ENCODE results near the gene CREB5. TPM values are rescaled to one million over a fixed set of nuclear protein-coding genes. Genes with fewer than 3 reads are reported as not detected.

Gene CREB5
- total RNA-seq, 1 experiment from 2014 or later: 1.3 TPM

DNA sequence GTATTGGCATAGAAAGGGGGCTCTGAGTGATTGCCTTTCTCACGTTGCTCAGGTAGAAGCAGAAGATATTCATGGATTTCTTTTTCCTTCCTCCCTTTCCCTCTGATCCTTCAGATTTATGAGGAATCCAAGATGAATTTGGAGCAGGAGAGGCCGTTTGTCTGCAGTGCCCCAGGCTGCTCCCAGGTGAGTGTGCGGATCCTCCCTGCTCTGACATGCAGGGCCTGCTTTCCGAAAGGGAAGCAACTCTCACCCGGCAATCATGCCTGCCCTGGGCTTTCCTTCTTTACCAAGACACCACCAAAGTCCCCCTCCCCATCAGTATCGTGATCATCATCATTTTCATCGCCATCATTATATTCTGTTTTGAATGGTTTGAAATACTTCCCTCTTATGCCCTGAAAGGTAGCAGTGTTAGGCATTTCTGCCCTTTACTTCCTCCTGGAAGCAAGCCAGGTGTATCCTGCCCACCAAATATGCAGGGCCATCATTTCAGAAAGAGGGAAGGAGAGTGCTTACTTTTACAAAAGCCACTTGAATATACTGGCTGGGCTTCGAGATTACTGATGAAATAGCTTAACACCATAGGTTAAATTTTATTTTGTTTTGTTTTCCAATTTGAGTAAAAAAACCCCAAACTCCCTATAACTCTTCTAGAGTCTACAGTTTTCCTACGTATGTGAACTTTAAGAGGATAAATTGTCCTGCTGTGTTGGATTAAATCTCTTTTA lies 75.9 kb downstream of the CREB5 start (continued):
- TF ChIP-seq, protein P1, sequence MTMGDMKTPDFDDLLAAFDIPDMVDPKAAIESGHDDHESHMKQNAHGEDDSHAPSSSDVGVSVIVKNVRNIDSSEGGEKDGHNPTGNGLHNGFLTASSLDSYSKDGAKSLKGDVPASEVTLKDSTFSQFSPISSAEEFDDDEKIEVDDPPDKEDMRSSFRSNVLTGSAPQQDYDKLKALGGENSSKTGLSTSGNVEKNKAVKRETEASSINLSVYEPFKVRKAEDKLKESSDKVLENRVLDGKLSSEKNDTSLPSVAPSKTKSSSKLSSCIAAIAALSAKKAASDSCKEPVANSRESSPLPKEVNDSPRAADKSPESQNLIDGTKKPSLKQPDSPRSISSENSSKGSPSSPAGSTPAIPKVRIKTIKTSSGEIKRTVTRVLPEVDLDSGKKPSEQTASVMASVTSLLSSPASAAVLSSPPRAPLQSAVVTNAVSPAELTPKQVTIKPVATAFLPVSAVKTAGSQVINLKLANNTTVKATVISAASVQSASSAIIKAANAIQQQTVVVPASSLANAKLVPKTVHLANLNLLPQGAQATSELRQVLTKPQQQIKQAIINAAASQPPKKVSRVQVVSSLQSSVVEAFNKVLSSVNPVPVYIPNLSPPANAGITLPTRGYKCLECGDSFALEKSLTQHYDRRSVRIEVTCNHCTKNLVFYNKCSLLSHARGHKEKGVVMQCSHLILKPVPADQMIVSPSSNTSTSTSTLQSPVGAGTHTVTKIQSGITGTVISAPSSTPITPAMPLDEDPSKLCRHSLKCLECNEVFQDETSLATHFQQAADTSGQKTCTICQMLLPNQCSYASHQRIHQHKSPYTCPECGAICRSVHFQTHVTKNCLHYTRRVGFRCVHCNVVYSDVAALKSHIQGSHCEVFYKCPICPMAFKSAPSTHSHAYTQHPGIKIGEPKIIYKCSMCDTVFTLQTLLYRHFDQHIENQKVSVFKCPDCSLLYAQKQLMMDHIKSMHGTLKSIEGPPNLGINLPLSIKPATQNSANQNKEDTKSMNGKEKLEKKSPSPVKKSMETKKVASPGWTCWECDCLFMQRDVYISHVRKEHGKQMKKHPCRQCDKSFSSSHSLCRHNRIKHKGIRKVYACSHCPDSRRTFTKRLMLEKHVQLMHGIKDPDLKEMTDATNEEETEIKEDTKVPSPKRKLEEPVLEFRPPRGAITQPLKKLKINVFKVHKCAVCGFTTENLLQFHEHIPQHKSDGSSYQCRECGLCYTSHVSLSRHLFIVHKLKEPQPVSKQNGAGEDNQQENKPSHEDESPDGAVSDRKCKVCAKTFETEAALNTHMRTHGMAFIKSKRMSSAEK (CRISPR knock-in tag; IDR thresholded peaks at IDR 0.05; ENCODE audit: borderline replicate concordance): no peak
- TF ChIP-seq, protein P2, sequence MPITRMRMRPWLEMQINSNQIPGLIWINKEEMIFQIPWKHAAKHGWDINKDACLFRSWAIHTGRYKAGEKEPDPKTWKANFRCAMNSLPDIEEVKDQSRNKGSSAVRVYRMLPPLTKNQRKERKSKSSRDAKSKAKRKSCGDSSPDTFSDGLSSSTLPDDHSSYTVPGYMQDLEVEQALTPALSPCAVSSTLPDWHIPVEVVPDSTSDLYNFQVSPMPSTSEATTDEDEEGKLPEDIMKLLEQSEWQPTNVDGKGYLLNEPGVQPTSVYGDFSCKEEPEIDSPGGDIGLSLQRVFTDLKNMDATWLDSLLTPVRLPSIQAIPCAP (CRISPR knock-in tag; IDR thresholded peaks at IDR 0.05): no peak
- no peak for TF ChIP-seq TCF7 (CRISPR knock-in tag; IDR thresholded peaks at IDR 0.05; ENCODE audit: low read depth)
- TF ChIP-seq KAT7 (CRISPR knock-in tag; IDR thresholded peaks at IDR 0.05; ENCODE audit: borderline replicate concordance): no peak
- TF ChIP-seq, protein P3, sequence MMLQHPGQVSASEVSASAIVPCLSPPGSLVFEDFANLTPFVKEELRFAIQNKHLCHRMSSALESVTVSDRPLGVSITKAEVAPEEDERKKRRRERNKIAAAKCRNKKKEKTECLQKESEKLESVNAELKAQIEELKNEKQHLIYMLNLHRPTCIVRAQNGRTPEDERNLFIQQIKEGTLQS (CRISPR knock-in tag; conservative IDR thresholded peaks at IDR 0.05): no peak
- TF ChIP-seq, protein P4, sequence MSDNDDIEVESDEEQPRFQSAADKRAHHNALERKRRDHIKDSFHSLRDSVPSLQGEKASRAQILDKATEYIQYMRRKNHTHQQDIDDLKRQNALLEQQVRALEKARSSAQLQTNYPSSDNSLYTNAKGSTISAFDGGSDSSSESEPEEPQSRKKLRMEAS (CRISPR knock-in tag; IDR thresholded peaks at IDR 0.05): no peak
- TF ChIP-seq, protein P5, sequence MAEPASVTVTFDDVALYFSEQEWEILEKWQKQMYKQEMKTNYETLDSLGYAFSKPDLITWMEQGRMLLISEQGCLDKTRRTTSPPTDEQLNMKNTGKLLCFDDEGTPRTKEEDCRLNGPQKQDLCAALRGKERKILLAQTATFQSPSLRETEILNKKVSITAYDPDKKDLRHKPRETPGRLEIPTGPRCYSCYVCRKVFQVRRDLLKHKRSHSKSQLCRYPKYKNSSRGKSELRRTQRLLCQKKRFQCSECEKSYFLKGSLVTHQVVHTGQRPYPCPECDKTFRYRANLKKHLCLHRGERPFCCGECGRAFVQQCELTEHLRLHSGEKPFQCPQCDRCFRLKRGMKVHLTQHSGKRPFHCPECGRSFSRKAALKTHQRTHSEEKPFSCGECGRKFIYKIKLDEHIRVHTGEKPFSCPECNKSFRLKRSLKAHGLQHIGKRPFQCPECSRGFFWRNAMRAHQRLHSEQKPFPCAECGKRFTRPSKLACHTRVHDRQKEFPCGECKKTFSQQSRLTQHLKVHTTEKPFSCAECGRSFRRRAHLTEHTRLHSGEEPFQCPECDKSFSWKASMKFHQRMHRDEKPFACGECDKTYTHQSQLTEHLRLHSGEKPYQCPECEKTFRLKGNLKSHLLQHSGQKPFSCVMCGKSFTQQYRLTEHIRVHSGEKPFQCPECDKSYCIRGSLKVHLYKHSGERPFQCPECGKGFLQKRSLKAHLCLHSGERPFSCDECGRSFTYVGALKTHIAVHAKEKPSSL (CRISPR knock-in tag; conservative IDR thresholded peaks at IDR 0.05): no peak
- TF ChIP-seq, protein P6, sequence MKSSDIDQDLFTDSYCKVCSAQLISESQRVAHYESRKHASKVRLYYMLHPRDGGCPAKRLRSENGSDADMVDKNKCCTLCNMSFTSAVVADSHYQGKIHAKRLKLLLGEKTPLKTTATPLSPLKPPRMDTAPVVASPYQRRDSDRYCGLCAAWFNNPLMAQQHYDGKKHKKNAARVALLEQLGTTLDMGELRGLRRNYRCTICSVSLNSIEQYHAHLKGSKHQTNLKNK (CRISPR knock-in tag; IDR thresholded peaks at IDR 0.05): no peak

DNA sequence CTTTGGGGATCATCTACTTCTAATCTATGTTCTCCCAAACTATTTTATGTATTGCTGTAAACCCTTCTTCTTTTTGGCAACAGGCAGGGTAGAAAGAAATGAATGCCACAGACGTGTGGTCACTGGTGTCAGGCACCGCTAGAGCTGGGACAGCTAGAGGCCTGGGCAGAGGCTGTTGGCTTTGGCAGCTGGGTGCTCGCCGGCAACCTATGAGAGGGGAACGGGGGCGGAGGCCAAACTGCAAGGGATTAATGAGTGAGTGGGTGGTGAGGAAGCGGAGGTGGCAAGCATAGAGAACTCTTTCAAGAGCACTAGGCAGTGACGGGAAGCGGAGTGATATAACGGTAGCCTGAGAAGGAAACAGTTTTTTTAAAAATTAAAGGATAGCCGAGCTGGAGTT lies 78.5 kb downstream of the CREB5 start:
- no peaks in the 10 kb centered on the region for H3K27me3 Mint-ChIP-seq (ENCODE audit: low read depth)
- no peaks in the 10 kb centered on the region for H3K36me3 Mint-ChIP-seq
- H3K27ac Mint-ChIP-seq: no peak overlapping the region
- ChIA-PET POLR2A (no interaction called here), CTCF (interaction anchor here (1.2 kb wide), 1 partner anchor 45 kb away, joined by 3 read pairs; no protein-coding TSS in a partner anchor)
- no peak overlapping the region for H3K4me3 Mint-ChIP-seq
- no peaks in the 10 kb centered on the region for H3K9me3 Mint-ChIP-seq
- ATAC-seq: no peak
- no peak for DNase-seq (ENCODE audit: low spot score)
- H3K4me1 Mint-ChIP-seq: peaks cover 20% of the 10 kb centered on the region
- TF ChIP-seq, protein P7, sequence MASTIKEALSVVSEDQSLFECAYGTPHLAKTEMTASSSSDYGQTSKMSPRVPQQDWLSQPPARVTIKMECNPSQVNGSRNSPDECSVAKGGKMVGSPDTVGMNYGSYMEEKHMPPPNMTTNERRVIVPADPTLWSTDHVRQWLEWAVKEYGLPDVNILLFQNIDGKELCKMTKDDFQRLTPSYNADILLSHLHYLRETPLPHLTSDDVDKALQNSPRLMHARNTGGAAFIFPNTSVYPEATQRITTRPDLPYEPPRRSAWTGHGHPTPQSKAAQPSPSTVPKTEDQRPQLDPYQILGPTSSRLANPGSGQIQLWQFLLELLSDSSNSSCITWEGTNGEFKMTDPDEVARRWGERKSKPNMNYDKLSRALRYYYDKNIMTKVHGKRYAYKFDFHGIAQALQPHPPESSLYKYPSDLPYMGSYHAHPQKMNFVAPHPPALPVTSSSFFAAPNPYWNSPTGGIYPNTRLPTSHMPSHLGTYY (CRISPR knock-in tag; IDR thresholded peaks at IDR 0.05): no peak
- TF ChIP-seq ZNF232 (CRISPR knock-in tag; IDR thresholded peaks at IDR 0.05) (no peak), ETV6 (CRISPR knock-in tag; IDR thresholded peaks at IDR 0.05) (no peak), MYBL2 (CRISPR knock-in tag; IDR thresholded peaks at IDR 0.05) (no peak), GRHL2 (CRISPR knock-in tag; IDR thresholded peaks at IDR 0.05; ENCODE audit: insufficient replicate concordance, severe bottlenecking) (no peak), TEAD4 (CRISPR knock-in tag; IDR thresholded peaks at IDR 0.05) (no peak), CREB1 (CRISPR knock-in tag; IDR thresholded peaks at IDR 0.05) (no peak), ZNF423 (CRISPR knock-in tag; IDR thresholded peaks at IDR 0.05) (no peak), JUN (CRISPR knock-in tag; IDR thresholded peaks at IDR 0.05) (no peak), ZNF317 (CRISPR knock-in tag; IDR thresholded peaks at IDR 0.05; ENCODE audit: borderline replicate concordance, low read depth) (no peak), CBFB (CRISPR knock-in tag; IDR thresholded peaks at IDR 0.05; ENCODE audit: low read depth) (no peak), RELA (CRISPR knock-in tag; IDR thresholded peaks at IDR 0.05; ENCODE audit: borderline replicate concordance) (no peak), JAZF1 (CRISPR knock-in tag; IDR thresholded peaks at IDR 0.05) (no peak), ESRRA (CRISPR knock-in tag; IDR thresholded peaks at IDR 0.05; ENCODE audit: borderline replicate concordance) (no peak), TCF7 (CRISPR knock-in tag; IDR thresholded peaks at IDR 0.05; ENCODE audit: low read depth) (no peak), ZNF219 (CRISPR knock-in tag; IDR thresholded peaks at IDR 0.05; ENCODE audit: borderline replicate concordance) (no peak), RORB (CRISPR knock-in tag; IDR thresholded peaks at IDR 0.05) (no peak)
- TF ChIP-seq, protein P5 (CRISPR knock-in tag; conservative IDR thresholded peaks at IDR 0.05): no peak
